H9 (cell line): ENCODE measurements around the gene CAND2. TPM values are rescaled to one million over a fixed set of nuclear protein-coding genes. Genes with fewer than 3 reads are reported as not detected.

Experiments used
- DNase-seq: peaks from one replicate; pipeline ENCODE4 v3.0.0-alpha.2; 2017
- H2AFZ ChIP-seq: one replicate; pipeline ENCODE4 v1.6.1; 2013; ENCODE audit warnings: mild to moderate bottlenecking, low read length, control low read depth, moderate library complexity
- H2AK5ac ChIP-seq: 2 replicates; pipeline ENCODE4 v1.6.1; 2013; ENCODE audit warnings: low read length, control low read depth, mixed read lengths; ENCODE audit not compliant: insufficient read length
- H2BK120ac ChIP-seq: one replicate; pipeline ENCODE4 v1.6.1; 2013; ENCODE audit warnings: low read depth, mild to moderate bottlenecking, low read length, control low read depth, inconsistent platforms; ENCODE audit not compliant: poor library complexity, severe bottlenecking
- H2BK12ac ChIP-seq: 2 replicates; pipeline ENCODE4 v1.6.1; 2013; ENCODE audit warnings: low read length, control low read depth, mixed read lengths, low read depth; ENCODE audit not compliant: insufficient read length
- H2BK15ac ChIP-seq: 2 replicates; pipeline ENCODE4 v1.6.1; 2013; ENCODE audit warnings: low read depth, low read length, control low read depth
- H2BK20ac ChIP-seq: one replicate; pipeline ENCODE4 v1.6.1; 2013; ENCODE audit warnings: low read depth, mild to moderate bottlenecking, low read length, control low read depth, inconsistent platforms; ENCODE audit not compliant: poor library complexity, severe bottlenecking
- H2BK5ac ChIP-seq: 2 replicates; pipeline ENCODE4 v1.6.1; 2013; ENCODE audit warnings: low read length, control low read depth, mixed read lengths; ENCODE audit not compliant: insufficient read length
- H3K14ac ChIP-seq: 2 replicates; pipeline ENCODE4 v1.6.1; 2013; ENCODE audit warnings: low read length, control low read depth; ENCODE audit not compliant: insufficient read depth
- H3K18ac ChIP-seq: 2 replicates; pipeline ENCODE4 v1.6.1; 2013; ENCODE audit warnings: low read depth, mild to moderate bottlenecking, mixed read lengths, low read length, control low read depth; ENCODE audit not compliant: insufficient read length
- H3K23ac ChIP-seq: 2 replicates; pipeline ENCODE4 v1.6.1; 2013; ENCODE audit warnings: low read length, control low read depth, mixed read lengths, low read depth; ENCODE audit not compliant: insufficient read length
- H3K23me2 ChIP-seq: 2 replicates; pipeline ENCODE4 v1.6.1; 2013; ENCODE audit warnings: low read depth, mild to moderate bottlenecking, mixed read lengths, low read length, control low read depth; ENCODE audit not compliant: insufficient read length, poor library complexity, severe bottlenecking
- H3K27ac ChIP-seq: 2 replicates; pipeline ENCODE4 v1.5.1; 2013; ENCODE audit warnings: low read length, control low read depth, mixed read lengths, low read depth; ENCODE audit not compliant: insufficient read length
- H3K27me3 ChIP-seq: 2 replicates; pipeline ENCODE4 v1.6.1; 2013; ENCODE audit warnings: low read length, control low read depth, inconsistent platforms; ENCODE audit not compliant: insufficient read depth
- H3K4ac ChIP-seq: 2 replicates; pipeline ENCODE4 v1.6.1; 2013; ENCODE audit warnings: low read depth, mild to moderate bottlenecking, control low read depth, inconsistent platforms, low read length, moderate library complexity
- H3K4me1 ChIP-seq: 2 replicates; pipeline ENCODE4 v1.6.1; 2013; ENCODE audit warnings: low read length, control low read depth, inconsistent platforms; ENCODE audit not compliant: insufficient read depth
- H3K4me2 ChIP-seq: 2 replicates; pipeline ENCODE4 v1.6.1; 2013; ENCODE audit warnings: low read length, control low read depth, mixed read lengths; ENCODE audit not compliant: insufficient read length, insufficient read depth
- H3K56ac ChIP-seq: 2 replicates; pipeline ENCODE4 v1.6.1; 2013; ENCODE audit warnings: low read depth, mild to moderate bottlenecking, mixed read lengths, low read length, control low read depth; ENCODE audit not compliant: insufficient read length
- H3K79me1 ChIP-seq: 2 replicates; pipeline ENCODE4 v1.6.1; 2013; ENCODE audit warnings: low read depth, mild to moderate bottlenecking, moderate library complexity, low read length, control low read depth, inconsistent platforms; ENCODE audit not compliant: insufficient read depth, poor library complexity, severe bottlenecking
- H3K79me2 ChIP-seq: 2 replicates; pipeline ENCODE4 v1.6.1; 2013; ENCODE audit warnings: low read length, control low read depth, inconsistent platforms; ENCODE audit not compliant: insufficient read depth
- H3K9ac ChIP-seq: 2 replicates; pipeline ENCODE4 v1.6.1; 2013; ENCODE audit warnings: low read length, control low read depth, mixed read lengths; ENCODE audit not compliant: insufficient read length; ENCODE audit errors: extremely low read depth
- H3K9me3 ChIP-seq: one replicate; pipeline ENCODE4 v1.6.1; 2013; ENCODE audit warnings: low read depth, low read length, inconsistent platforms; ENCODE audit not compliant: control insufficient read depth
- H3T11ph ChIP-seq: one replicate; pipeline ENCODE4 v1.6.1; 2013; ENCODE audit warnings: mild to moderate bottlenecking, low read length, control low read depth, inconsistent platforms
- H4K20me1 ChIP-seq: one replicate; pipeline ENCODE4 v1.6.1; 2013; ENCODE audit not compliant: control insufficient read depth, insufficient read length, insufficient read depth
- H4K5ac ChIP-seq: 2 replicates; pipeline ENCODE4 v1.6.1; 2013; ENCODE audit warnings: low read depth, mild to moderate bottlenecking, mixed read lengths, low read length, control low read depth; ENCODE audit not compliant: insufficient read length
- H4K8ac ChIP-seq: replicated peaks from 2 replicates; pipeline ENCODE4 v1.6.1; 2013; ENCODE audit warnings: low read length, control low read depth, mixed read lengths, low read depth; ENCODE audit not compliant: insufficient read length
- H4K91ac ChIP-seq: 2 replicates; pipeline ENCODE4 v1.6.1; 2013; ENCODE audit warnings: low read depth, mild to moderate bottlenecking, moderate library complexity, mixed read lengths, low read length, control low read depth; ENCODE audit not compliant: insufficient read length
- H3K27ac Mint-ChIP-seq, 3 experiments: 2 replicates in 2 of 3; 3 replicates in 1 of 3; pipeline ENCODE4 v1.8.0; 2020 to 2021; ENCODE audit warnings: mixed read lengths in 3 of 3, mild to moderate bottlenecking in 1 of 3, moderate library complexity in 1 of 3
- H3K27me3 Mint-ChIP-seq: 2 replicates; pipeline ENCODE4 v1.8.0; 2021; ENCODE audit warnings: low read depth, mild to moderate bottlenecking, moderate library complexity, mixed read lengths
- H3K36me3 Mint-ChIP-seq, 3 experiments: 2 replicates in 2 of 3; 3 replicates in 1 of 3; pipeline ENCODE4 v1.8.0; 2020 to 2021; ENCODE audit warnings: low read depth in 3 of 3, mixed read lengths in 3 of 3; ENCODE audit not compliant: insufficient read depth in 1 of 3
- H3K4me1 Mint-ChIP-seq, 2 experiments: 2 replicates each; pipeline ENCODE4 v1.8.0; 2020; ENCODE audit warnings: mixed read lengths in 2 of 2
- H3K4me3 Mint-ChIP-seq, 2 experiments: 2 replicates in 1 of 2; 3 replicates in 1 of 2; pipeline ENCODE4 v1.8.0; 2020 to 2021; ENCODE audit warnings: mild to moderate bottlenecking in 2 of 2, mixed read lengths in 2 of 2, moderate library complexity in 1 of 2
- H3K9me3 Mint-ChIP-seq, 2 experiments: 2 replicates in 1 of 2; 3 replicates in 1 of 2; pipeline ENCODE4 v1.8.0; 2020; ENCODE audit warnings: mild to moderate bottlenecking in 2 of 2, mixed read lengths in 2 of 2, moderate library complexity in 1 of 2
- WGBS: extraction: QIAGEN DNeasy Blood & Tissue Kit; methylation state at CpG from one replicate; pipeline ENCODE4 v1.1.7; 2013; ENCODE audit warnings: missing lambda C conversion rate, low lambda C conversion rate, mixed read lengths; ENCODE audit not compliant: insufficient read length; ENCODE audit errors: extremely low coverage; 5-methylcytosine and 5-hydroxymethylcytosine counted together
- total RNA-seq: library from RNA; stranded (reverse); gene quantifications from 2 replicates; pipeline ENCODE4 v1.2.1, GENCODE V29; 2021
- TF ChIP-seq, protein P1 (sequence below): fragments of 200-600 bp; sonication (generic); conservative IDR thresholded peaks from 3 replicates; pipeline ENCODE4 v1.8.0; 2021; ENCODE audit warnings: antibody characterized with exemption, mild to moderate bottlenecking

CAND2 gene
- total RNA-seq, 1 experiment from 2014 or later, result 10.7 TPM

DNA sequence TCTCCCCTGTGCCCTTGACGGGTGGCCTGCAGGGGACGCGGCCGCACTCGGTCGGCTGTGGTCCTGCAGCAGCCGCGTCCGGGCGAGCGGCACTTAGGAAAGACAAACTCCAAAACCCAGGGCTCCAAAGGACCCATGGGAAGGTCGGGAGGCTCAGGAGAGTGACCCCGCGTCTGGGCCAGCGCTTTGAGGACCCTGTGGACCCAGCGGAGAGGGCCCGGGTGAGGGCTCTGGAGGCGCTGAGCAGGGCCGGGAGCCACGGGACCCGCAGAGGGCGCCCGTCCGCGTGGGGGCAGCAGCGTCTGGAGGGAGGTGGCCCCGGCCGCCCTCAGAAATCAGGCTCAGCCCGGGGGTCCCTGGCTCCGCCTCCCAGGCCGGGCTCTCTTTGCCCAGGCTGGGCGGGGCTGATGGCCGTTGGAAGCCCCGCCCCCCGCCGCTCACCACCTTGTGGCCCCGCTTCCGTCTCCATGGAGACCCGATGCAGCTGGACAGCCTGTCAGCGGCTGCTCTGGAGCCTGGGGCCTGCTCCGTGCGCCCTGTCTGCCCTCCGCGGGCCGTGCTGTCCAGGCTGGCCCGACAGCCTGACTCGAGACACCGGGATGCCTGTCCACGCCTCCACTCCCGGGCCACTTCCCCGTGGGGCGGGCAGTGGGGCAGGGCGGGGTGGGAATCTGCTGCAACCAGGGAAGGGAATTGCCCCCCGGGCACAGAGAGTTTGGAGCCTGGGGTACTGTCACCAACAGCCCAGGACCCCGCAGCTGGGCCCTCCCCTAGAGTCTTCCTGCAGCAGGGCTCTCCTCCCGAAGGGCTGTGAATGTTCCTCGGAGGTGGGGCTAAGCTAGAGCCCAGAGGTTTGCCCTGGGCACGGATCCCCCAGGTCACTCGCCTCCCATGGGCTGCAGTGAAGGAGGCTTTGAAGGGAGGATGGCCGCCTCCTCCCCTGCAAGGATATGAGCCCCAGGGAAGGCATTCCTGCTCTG lies 79.7 kb downstream of the CAND2 start:
- H3K4me1 Mint-ChIP-seq, result peaks cover 7 to 16% of the 10 kb centered on the region in 2 experiments; a peak in 3 of 4 replicates
- Histone ChIP-seq H3K23ac (no peak overlapping the region), H3K18ac (no peak overlapping the region), H3K79me2 (no peaks in the 10 kb centered on the region), H2AK5ac (no peak overlapping the region), H4K20me1 (no peaks in the 10 kb centered on the region), H3K27me3 (no peaks in the 10 kb centered on the region), H2BK5ac (no peak overlapping the region), H3K4me1 (no peaks in the 10 kb centered on the region), H2AFZ (no peak overlapping the region), H3K4ac (no peak overlapping the region), H3K56ac (no peak overlapping the region), H3T11ph (no peak overlapping the region), H3K9ac (no peak overlapping the region), H4K91ac (no peak overlapping the region), H3K14ac (no peak overlapping the region; the same call in 1 of the 2 replicates), H2BK20ac (no peak overlapping the region), H2BK120ac (no peak overlapping the region), H3K23me2 (no peaks in the 10 kb centered on the region), H2BK12ac (no peak overlapping the region), H3K27ac (no peak overlapping the region), H3K9me3 (no peaks in the 10 kb centered on the region), H3K4me2 (no peak overlapping the region), H2BK15ac (no peak overlapping the region), H4K5ac (no peak overlapping the region), H4K8ac (no peak overlapping the region), H3K79me1 (no peaks in the 10 kb centered on the region)
- H3K27ac Mint-ChIP-seq, result no peak overlapping the region
- H3K9me3 Mint-ChIP-seq, result no peaks in the 10 kb centered on the region
- TF ChIP-seq, protein P1, sequence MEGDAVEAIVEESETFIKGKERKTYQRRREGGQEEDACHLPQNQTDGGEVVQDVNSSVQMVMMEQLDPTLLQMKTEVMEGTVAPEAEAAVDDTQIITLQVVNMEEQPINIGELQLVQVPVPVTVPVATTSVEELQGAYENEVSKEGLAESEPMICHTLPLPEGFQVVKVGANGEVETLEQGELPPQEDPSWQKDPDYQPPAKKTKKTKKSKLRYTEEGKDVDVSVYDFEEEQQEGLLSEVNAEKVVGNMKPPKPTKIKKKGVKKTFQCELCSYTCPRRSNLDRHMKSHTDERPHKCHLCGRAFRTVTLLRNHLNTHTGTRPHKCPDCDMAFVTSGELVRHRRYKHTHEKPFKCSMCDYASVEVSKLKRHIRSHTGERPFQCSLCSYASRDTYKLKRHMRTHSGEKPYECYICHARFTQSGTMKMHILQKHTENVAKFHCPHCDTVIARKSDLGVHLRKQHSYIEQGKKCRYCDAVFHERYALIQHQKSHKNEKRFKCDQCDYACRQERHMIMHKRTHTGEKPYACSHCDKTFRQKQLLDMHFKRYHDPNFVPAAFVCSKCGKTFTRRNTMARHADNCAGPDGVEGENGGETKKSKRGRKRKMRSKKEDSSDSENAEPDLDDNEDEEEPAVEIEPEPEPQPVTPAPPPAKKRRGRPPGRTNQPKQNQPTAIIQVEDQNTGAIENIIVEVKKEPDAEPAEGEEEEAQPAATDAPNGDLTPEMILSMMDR, result peak; percentile 72
- peaks cover 58% of the 10 kb centered on the region for H3K27me3 Mint-ChIP-seq
- no peaks in the 10 kb centered on the region for H3K36me3 Mint-ChIP-seq
- H3K4me3 Mint-ChIP-seq, result peak overlapping the region; percentile 59 to 73; a peak in 4 of 5 replicates
- no CpG with 5 or more reads among the region's 60 CpGs for WGBS
- DNase-seq, result peak; percentile 94
